Measurements from ENCODE around the gene FNIP1.
"Not testable (repeated sequence)": the region's sequence is repeated elsewhere in the genome, so short reads cannot be mapped to it uniquely, and the experiment has no call there.

The FNIP1 gene

DNA sequence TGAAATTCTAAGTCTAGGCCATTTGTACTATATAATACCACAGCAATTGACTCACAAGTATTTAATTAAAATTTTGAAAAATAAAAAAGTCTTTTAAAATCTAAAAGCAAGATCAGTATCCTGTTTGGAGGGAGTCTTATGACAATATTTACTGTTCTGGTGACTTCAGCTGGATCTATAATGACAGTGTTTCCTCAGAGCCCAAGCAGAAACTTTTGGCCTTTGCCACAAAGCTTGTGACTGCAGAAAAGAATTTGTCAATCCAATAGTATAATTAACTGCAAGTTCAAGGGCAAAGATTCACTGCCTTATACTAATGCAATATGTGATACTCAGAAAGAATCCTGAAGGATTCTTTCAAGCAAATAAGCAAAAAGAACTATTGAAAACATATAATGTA is 112.2 kb downstream of the FNIP1 start:
- no peak for DNase-seq (ENCODE audit: low spot score)

GRCh38 chr5:131684051-131684450 is 112.8 kb downstream of the FNIP1 start:
- DNase-seq (ENCODE audit: low spot score): no peak

DNA sequence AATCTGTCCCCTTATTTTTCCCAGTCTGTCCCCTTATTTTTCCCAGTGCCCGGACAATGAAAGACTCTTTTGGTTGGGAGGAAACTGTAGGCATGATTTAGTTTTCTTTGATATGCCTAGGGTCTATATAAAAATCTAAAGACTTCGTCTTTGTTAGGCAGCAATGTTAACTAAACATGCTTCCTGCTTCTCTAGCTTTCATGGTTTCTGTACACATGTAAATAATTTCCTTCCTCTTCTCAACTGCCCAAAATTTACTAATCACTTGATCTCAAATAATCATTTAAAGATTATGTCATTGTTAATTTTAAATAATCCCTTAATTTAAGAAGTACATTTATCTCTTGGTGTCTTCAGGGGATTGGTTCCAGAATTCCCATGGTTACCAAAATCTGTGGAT is 114.0 kb downstream of the FNIP1 start:
- no peak for DNase-seq (ENCODE audit: low spot score)

- no peak for DNase-seq (ENCODE audit: low spot score)
Measured at GRCh38 chr5:131682175-131682574, 114.6 kb downstream of the FNIP1 start.

- DNase-seq (ENCODE audit: low spot score): no peak
Measured at GRCh38 chr5:131679911-131680310, 116.9 kb downstream of the FNIP1 start.

GRCh38 chr5:131678273-131678672 is 118.5 kb downstream of the FNIP1 start:
- DNase-seq (ENCODE audit: low spot score): not testable (repeated sequence)

DNA sequence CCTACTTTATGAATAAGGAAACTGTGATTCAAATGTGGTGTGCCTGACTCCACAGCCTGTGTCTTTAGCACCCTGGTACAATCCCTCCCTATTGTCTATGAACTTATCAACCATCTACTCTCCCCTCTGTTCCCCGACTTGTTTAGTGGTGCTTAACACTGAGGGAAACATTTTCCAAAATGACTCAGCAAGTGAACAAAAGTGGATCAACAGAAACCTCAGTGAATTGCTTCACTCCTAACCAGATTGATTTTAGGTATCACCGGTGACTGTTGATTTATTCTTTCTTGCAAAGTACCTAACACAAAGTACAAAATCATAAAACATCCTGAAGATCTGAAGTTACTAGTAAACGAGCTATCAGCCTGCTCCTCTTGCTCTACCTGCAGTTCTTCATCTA is 119.7 kb downstream of the FNIP1 start:
- no peak for DNase-seq (ENCODE audit: low spot score)

DNA sequence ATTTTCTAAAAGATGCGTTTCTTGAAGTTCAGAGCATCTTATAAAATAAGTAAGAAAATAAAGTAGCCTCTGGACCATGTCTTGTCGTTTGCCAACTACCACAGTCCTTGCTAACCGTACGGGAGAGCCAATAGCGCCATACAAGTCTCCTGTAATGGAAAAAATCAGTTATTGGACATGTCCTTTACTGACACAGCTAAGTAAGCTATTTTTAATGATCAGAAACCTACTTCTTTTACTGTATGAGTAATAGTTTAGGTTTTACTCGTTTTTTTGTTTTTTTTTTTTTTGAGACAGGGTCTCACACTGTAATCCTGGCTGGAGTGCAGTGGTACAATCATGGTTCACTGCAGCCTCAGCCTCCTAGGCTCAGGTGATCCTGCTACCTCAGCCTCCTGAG is 124.0 kb downstream of the FNIP1 start:
- DNase-seq (ENCODE audit: low spot score): no peak

GRCh38 chr5:131671994-131672655 is 124.7 kb downstream of the FNIP1 start:
- DNase-seq (ENCODE audit: low spot score): no peak

DNA sequence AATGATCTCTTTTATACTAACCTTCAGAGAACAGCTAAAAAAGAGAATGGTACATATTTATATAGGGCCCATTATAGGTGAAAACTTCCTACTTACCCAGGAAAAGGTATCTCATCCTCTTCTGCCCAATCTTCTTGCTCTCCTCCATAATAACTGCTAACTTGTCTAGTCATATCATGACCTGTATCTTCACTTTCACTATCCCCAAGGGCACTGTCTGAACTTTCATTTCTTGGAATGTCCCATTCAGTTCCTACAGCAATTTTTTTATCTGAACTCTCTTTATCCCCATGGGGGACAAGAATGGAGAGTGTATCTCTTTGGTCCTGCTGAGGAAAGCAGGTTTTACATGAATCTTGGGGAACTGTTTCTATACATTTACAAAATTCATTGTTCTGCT is 125.4 kb downstream of the FNIP1 start:
- DNase-seq (ENCODE audit: low spot score): no peak

- no peak for DNase-seq (ENCODE audit: low spot score)
Measured at GRCh38 chr5:131664929-131665328, 131.9 kb downstream of the FNIP1 start.

DNA sequence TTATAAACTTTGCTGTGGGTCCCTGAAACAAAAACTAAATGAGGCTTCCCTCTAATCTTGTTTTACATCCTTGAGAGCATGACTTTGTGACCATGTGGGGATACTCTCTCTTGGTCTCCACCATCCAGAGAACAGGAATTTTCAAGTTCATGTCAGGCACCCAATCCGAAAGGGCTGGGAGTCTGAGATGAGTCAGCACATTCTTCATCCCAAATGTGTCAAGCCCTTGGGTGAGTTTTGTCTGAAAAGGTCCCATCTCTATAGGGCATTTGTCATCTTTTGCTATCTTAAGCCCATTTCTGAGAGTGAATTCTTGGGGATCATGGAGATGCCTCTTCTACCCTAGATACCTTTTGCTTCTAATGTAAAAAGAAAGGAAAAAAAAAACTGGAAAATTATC is 134.9 kb downstream of the FNIP1 start:
- no peak for DNase-seq (ENCODE audit: low spot score)

DNA sequence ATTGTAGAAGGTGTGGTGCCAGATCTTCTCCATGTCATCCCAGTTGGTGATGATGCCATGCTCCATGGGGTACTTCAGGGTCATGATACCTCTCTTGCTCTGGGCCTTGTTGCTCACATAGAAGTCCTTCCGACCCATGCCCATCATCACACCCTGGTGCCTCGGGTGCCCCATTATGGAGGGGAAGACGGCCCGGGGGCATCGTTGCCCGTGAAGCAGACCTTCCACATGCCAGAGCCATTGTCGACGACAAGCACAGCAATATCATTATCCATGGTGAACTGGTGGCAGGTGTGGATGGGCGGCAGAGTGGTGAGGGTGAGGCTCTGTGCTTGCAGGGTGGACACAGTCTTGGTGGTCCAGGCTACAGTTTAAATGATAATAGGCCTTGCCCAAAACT is 137.0 kb downstream of the FNIP1 start:
- no peak for DNase-seq (ENCODE audit: low spot score)

DNA sequence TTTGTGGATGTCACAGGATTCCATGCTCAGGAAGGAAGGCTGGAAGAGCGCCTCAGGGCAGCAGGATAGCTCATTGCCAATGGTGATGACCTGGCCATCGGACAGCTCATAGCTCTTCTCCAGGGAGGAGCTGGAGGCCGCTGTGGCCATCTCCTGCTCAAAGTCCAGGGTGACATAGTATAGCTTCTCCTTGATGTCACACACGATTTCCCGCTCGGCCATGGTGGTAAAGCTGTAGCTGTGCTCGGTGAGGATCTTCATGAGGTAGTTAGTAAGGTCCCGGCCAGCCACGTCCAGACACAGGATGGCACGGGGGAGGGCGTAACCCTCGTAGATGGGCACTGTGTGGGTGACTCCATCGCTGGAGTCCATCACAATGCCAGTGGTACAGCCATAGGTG is 137.5 kb downstream of the FNIP1 start:
- no peak for DNase-seq (ENCODE audit: low spot score)

GRCh38 chr5:131654776-131655175 is 142.0 kb downstream of the FNIP1 start:
- no peak for DNase-seq (ENCODE audit: low spot score)

GRCh38 chr5:131654309-131654708 is 142.5 kb downstream of the FNIP1 start:
- no peak for DNase-seq (ENCODE audit: low spot score)

DNA sequence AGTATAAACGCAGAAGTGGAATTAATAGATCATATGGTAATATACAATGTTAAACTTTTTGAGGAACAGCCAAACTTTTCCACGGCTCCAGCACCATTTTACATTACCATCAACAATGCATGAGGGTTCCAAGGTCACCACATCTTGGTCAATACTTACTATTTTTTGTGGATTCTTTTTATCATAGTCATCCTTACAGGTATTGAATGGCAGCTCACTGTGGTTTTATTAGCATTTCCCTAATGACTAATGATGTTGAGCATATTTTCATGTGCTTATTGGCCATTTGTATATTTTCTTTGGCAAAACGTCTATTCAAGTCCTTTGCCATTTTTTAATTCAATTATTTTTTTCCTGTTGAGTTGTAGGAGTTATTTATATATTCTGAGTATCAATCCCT is 147.7 kb downstream of the FNIP1 start:
- DNase-seq (ENCODE audit: low spot score): no peak

DNA sequence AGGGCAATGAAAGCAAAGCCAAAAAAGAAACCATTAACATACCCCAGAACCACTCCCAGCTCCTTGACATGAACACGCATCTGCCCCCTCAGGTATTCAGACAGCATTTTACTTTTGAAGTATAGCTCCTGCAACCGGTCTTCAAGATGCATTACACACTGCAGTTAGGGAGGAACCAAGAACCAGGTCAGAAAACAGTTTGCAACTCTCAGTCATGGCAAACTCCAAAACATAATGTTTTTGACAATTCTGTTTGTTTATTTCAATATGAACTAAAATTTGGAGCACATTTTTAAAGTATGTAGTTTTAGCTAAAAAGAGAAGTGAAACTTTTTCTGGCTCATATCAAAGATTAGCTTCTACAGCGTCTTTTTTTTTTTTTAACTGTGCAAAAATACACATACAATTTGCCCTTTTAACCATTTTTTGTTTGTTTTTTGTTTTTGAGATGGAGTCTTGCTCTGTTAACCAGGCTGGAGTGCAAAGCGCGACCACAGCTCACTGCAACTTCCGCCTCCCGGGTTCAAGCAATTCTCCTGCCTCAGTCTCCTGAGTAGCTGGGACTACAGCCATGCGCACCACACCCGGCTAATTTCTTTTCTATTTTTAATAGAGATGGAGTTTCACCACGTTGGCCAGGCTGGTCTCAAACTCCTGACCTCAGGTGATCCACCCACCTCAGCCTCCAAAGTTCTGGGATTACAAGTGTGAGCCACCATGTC is 149.6 kb downstream of the FNIP1 start:
- DNase-seq (ENCODE audit: low spot score): no peak

DNA sequence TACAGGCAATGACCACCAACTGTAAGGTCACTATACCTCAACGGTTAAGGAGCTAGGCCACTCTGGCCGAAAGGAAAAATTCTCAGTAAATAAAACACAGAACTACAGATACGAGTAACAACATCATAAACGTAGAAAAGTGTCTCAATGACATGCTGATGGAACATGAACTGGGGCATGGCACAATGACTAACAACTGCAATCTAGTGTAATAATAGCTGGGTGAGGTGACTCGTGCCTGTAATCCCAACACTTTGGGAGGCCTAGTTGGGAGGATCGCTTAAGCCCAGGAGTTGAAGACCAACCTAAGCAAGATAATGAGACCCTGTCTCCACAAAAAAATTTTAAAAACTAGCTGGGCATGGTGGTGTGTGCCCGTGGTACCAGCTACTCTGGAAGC is 152.0 kb downstream of the FNIP1 start:
- DNase-seq (ENCODE audit: low spot score): no peak

GRCh38 chr5:131644370-131644769 is 152.4 kb downstream of the FNIP1 start:
- no peak for DNase-seq (ENCODE audit: low spot score)

DNA sequence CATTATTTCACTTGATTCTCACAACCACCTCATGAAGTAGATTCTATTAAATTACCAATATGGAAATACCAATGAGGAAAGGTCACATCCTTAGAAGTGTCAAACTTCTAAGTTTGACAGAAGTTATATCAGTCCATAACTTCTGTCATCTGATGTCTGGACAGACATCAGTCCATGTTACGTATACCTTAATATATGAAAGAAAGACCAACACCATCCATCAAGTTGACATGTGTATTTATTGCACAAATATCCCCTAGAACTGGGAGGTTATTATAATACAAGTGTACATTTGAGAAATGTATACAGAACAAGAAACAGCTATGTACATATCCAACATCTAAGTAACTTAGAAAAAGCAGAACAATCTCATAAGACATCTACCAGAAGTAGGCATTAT is 155.3 kb downstream of the FNIP1 start:
- no peak for DNase-seq (ENCODE audit: low spot score)

DNA sequence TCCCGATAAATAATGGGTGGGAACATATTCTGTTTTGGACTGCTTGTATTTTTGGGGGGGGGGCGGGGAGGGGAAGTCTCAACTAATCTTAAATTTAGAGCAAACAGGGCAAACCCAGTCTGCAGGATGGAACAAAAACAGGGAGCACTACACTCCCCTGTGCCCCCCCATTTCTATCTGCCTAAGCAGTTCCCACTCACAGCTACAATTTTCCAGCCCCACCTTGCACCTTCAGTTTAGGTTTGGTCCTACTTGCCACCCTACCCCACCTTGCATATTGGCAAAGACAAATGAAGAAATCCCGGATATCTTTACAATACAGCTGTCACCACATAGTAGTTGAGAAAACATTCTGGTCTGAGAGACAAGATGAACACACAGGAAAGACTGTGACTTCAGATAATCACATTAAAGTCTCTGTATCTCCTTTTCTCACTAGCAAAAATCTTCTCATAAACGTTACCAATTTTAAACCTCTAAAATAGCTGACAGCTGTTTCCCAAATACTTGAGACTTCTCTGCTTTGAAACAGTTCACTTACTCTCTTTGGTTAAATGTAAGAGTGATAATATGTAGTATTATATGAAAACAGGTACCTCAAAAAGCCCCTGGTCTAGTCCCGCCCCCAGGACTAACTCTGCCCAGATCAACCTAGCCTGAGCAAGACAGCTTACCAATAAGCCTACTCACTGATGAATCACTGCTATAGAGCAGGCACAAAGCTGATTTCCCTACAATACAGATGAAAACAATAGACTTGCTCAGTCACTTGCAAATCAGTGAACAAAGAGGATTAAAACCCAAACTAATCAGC is 156.6 kb downstream of the FNIP1 start:
- no peak for DNase-seq (ENCODE audit: low spot score)

DNA sequence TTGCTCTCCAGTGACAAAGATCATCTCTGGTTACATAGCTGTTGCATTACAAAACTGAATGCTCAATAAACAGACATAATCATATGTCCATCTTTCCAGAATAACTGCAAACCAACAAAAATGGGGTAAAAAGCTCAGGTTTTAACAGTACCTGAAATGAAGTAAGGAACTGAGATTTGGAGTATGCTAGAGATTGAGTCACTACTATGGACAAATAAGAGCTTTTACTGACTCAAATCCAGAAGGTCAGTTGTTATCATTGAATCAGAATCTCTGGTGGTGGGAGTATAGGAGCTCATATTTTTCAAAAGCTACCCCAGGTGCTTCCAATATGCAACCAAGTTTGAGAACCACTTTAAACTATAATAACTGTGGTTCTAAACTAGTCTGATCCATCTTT is 157.7 kb downstream of the FNIP1 start:
- no peak for DNase-seq (ENCODE audit: low spot score)
